ENCODE data around the gene AMZ1.
"Not testable (repeated sequence)": the region's sequence is repeated elsewhere in the genome, so short reads cannot be mapped to it uniquely, and the experiment has no call there.

The AMZ1 gene

DNA sequence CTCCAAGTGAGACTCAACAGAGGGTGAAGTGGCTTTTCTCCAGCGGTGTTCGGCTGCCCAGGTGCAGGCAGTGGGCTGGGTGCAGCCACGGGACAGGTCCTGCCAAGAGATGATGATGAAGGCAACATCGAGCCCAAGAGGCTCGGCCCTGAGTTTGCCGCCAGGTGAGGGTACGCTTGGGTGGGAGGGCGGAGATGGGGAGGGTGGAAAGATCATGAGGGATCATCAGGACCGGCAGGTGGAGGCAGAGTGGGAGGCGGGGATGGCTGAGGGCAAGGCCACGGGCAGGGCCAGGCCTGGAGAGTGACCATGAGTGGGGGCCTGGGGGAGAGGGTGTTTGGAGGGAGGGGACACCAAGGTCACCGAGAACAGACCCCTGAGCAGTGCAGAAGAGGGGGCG is 17.8 kb upstream of the AMZ1 start:
- no peak for DNase-seq

- peak; percentile 69 for DNase-seq
Observed at GRCh38 chr7:2670720-2671391, 17.1 kb upstream of the AMZ1 start.

- DNase-seq: not testable (repeated sequence)
Observed at GRCh38 chr7:2673214-2673613, 14.8 kb upstream of the AMZ1 start.

DNA sequence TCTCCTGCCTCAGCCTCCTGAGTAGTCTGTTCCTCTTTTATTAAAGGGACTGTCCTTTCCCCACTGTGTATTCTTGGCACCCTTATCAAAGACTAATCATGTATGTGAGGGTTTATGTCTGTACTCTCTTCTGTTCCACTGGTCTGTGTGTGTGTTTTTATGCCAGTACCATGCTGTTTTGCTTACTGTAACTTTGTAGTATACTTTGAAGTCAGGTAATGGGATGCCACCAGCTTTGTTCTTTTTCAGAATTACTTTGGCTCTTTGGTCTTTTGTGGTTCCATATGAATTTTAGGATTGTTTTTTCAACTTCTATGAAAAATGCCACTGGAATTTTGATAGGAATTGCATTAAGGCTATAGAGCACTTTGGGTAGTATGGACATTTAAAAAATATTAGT is 14.1 kb upstream of the AMZ1 start:
- DNase-seq: no peak

DNA sequence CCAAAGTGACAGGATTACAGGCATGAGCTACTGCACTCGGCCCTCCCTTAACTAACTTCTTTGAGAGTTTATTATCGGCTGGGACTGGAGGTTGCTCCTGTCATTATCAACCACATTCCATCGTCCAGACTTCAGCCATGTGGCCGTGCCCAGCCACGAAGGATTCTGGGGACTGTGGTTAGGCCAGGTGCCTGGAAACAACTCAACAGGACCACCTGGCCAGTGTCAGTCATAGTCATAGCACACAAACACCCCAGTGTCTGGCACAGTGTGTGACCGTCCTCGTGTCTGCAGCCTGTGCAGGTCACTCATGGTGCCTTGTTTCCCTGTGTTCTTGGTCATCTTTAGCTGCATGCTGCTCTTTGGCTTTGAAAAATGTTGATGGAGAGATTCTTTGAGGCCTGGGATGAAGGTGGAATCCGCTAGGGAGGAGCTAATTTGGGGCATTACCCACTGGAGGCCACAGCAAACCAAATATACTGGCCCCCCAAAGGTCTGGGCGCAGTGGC is 12.7 kb upstream of the AMZ1 start:
- DNase-seq: no peak

GRCh38 chr7:2676576-2676975 is 11.4 kb upstream of the AMZ1 start:
- DNase-seq: not testable (repeated sequence)

GRCh38 chr7:2678454-2678853 is 9.5 kb upstream of the AMZ1 start:
- DNase-seq: not testable (repeated sequence)

- DNase-seq: not testable (repeated sequence)
Observed at GRCh38 chr7:2679135-2680127, 8.6 kb upstream of the AMZ1 start.

DNA sequence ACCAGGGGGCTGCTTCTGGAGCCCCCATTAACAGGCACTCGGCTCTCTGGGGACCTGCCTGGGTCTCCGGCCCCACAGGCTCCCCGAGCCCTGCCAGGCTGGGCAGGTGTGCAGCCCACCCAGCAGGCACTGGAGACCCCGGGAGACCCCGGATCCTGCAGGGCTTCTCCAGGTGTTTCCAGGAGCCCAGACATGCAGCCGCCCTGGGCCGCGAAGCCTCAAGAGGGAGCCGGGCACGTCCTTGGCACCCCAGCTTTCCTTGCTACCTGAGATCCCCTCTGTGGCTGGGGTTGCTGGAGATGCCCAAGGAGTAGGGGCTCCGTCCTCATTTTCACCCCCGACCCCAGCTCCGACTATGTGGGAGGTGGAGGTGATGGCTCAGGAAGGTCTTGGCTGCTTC is 7.7 kb upstream of the AMZ1 start:
- DNase-seq: no peak

DNA sequence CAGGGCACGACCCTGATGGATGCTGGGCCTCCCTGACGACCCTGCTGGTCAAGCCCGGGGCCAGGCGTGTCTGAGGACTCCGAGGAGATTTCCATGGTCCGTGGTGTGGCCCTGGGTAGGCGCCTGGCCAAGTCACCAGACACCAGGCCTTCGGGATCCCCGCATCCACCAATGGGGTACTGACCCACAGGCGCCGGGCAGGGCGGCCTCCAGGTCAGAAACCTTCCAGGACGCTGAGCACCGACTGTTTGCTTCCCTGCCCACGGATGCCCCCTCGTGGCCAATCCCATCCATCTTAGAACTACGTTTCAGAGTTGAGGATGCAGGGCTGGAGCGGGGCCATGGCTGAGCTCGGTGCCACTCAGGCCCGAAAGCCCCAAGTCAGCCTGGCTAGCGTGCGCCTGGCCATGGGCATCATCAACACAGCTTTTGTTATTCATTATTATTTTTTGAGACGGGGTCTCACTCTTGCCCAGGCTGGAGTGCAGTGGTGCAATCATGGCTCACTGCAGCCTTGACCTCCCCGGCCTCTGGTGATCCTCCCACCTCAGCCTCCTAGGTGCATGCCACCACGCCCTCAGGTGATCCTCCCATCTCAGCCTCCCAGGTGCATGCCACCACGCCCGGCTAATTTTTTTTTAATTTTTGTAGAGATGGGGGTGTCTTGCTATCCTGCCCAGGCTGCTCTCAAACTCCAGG is 7.1 kb upstream of the AMZ1 start:
- DNase-seq: peak; percentile 57

GRCh38 chr7:2681929-2682799 is 5.8 kb upstream of the AMZ1 start:
- no peak for DNase-seq

DNA sequence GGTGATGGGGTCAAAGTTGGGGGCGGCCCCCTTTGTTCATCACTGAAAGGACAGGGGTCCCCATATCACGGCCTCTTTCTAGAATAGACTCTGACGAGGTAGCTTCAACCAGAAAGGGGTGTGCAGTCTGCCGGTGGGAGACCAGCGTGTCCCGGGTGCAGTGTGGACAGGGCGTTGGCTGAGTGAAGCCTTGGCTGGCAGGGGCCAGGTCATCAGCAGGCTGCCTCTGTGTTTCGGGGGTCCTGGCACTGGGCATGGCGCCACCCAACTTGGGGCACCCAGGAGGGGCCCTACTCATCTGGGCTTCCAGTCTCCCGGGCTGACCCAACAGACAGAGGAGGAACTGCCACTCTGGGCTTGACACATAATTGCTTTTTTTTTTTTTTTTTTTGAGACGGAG is 3.5 kb upstream of the AMZ1 start:
- no peak for DNase-seq

DNA sequence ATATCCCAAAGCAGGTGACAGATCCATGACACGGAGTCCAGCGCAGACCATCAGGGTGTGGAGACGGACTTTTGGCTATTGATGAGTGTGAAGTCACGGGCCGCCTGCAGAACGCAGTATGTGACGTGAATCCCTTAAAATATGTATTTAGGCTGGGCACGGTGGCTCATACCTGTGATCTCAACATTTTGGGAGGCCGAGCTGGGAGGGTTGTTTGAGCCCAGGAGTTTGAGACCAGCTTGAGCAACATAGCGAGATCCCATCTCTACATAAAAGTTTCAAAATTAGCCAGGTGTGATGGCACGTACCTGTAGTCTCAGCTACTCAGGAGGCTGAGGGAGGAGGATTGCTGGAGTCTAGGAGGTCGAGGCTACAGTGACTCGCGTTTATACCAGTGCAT is 1.9 kb upstream of the AMZ1 start:
- DNase-seq: no peak

GRCh38 chr7:2687338-2687869 is 598 bp upstream of the AMZ1 start:
- no peak for DNase-seq

DNA sequence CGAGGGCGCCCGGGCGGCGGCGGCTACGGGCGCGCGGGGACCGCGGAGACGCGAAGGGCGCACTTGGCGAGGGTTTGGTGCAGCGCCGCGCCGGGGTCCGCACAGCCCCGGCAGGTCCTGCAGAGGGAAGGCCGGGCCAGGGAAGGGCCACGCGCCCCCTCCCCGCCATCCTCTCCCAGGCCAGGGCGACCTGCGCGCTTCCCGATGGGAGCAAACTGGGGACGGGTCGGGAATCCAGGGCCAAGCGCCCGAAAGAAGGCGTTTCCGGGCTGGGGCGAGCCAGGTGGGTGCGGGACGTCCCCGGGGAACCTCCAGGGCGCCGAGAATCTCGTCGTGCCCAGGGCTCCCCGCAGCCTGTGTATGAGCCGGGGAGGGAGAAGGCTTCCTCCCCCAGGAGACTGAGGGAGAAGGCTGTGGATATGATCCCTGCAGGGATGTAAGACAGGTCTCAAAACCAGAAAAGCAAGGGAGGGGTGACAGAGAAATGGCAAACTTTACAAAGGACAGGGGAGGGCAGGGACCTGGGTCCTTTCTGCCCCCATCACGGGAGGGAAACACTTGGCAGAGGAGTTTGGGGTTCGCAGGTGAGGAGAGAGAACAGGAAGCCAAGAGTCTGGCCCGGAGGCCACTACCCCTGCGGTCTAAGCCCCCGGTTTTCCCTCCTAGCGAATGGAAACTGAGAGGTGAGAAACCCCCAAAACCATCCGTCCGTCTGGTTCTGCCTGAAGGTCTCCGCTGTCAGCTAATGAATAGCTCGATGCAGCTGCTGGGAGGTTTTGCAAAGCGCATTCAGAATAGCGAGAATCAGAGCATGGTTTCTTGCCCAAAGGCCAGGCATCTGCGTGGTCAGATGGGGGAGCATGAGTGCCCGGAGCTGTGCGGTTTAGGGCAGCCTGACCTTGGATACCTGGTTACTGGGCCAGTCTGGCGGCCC is 674 bp downstream of the AMZ1 start:
- DNase-seq: no peak

- no peak for DNase-seq
Observed at GRCh38 chr7:2689343-2689847, 1.4 kb downstream of the AMZ1 start.

DNA sequence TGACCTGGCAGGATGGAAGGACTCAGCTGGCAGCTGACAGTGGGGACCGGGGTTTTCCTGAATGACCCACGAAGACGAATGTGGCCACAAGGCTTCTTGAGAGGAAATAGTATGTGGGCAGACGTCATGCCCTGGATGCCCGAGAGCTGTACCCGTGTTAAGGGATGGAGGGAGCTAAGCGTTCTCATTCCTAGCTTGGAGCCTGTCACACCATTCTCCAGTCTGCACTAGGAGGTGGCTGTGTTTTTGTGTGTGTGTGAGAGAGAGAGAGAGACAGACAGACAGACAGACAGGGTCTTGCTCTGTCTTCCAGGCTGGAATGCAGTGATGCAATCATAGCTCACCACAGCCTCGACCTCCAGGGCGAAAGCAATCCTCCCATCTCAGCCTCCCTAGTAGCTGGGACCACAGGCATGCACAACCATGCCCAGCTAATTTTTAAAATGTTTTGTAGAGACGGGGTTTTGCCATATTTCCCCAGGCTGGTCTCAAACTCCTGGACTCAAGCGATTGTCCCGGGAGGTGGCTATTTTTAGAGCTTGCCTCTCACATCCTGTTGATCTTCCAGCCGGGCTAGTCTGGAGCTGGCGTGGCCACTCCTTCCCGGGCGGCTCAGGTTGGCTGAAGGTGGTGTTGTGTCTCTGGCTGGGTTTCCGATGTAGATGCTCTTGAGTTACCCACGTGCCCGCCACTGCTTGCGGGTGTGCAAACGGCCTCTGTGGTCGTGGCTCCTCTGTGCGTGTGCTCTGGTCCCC is 2.1 kb downstream of the AMZ1 start:
- no peak for DNase-seq

- no peak for DNase-seq
Observed at GRCh38 chr7:2691011-2691707, 3.2 kb downstream of the AMZ1 start.

DNA sequence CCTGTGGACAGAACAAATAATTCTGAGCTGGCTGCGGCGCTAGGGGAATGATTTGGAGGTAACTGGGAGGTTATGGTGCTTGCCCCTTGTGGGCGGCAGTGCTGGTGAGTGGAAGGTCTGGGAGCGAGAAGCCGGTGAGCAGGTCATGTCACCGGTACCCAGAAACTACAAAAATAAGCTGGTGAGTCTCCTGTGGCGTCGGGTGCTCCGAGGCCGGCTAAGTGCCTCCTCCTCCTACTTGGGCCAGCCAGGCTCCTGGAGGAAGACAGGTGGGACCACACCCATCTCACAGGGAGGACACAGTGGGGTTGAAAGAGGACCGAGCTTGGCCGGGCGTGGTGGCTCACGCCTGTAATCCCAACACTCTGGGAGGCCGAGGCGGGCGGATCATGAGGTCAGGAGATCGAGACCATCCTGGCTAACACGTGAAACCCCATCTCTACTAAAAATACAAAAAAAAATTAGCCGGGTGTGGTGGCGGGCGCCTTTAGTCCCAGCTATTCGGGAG is 4.0 kb downstream of the AMZ1 start:
- DNase-seq: not testable (repeated sequence)
